ENCODE data around the gene ANKS1A.

DNA sequence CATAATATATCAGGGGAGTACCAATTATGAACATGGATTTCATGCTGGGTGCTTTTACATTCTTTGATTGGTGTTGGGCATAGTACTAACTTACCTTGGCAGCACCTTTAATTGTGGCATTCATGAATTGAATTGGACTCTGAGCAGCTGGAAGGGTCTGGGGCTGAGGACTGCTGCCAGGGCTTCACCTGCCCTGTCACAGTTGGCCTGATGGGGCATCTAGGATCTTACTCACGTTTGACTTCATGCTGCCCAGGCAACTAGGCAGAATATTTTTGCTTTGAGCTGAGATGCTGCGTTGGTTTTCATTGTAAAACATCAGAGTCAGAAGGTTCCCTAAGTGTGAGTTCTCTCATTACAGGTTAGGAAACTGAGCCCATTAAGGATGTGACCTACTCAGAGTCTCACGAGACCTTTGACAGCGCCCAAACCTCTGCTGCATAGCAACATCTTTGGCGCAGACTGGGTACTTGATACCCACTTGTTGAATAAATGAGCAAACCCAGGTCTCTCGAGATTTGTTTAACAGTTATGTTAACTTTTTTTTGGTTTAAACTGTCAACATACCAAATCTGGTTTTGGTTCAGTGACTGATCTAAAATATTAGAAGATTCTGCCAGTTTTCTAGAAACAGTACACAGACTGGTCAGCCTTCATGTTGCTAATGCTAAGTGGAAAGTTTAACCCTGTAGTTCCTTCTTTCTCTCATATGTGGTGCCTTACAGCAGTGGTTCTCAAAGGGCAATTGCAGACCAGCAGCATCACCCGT, 147.2 kb downstream of the ANKS1A start:
- TF ChIP-seq CTCF (conservative IDR thresholded peaks at IDR 0.05; ENCODE audit: low read length): no peak
- no peak for TF ChIP-seq EZH2phosphoT487 (IDR thresholded peaks at IDR 0.05; ENCODE audit: borderline replicate concordance)

All from Loucy (cell line).